Subcutaneous adipose tissue (tissue), 4 donors: Measurements from ENCODE around the gene CFAP46. TPM values are rescaled to one million over a fixed set of nuclear protein-coding genes. Genes with fewer than 3 reads are reported as not detected.

Experiments used
- total RNA-seq, 4 donors: library from RNA; depleted of rRNA; stranded (reverse); fragments of >200 nt; gene quantifications; one replicate each; pipeline ENCODE4 v1.1.0, GENCODE V29; 2016
- TF ChIP-seq, protein P1 (sequence below): fragments of 450-650 bp; IDR thresholded peaks from one replicate; pipeline ENCODE4 v1.5.1; 2016; ENCODE audit warnings: low read depth, mild to moderate bottlenecking, control low read depth, antibody characterized with exemption, moderate library complexity

The CFAP46 gene
- total RNA-seq, 4 donors from 2014 or later = not detected

- TF ChIP-seq, protein P1, sequence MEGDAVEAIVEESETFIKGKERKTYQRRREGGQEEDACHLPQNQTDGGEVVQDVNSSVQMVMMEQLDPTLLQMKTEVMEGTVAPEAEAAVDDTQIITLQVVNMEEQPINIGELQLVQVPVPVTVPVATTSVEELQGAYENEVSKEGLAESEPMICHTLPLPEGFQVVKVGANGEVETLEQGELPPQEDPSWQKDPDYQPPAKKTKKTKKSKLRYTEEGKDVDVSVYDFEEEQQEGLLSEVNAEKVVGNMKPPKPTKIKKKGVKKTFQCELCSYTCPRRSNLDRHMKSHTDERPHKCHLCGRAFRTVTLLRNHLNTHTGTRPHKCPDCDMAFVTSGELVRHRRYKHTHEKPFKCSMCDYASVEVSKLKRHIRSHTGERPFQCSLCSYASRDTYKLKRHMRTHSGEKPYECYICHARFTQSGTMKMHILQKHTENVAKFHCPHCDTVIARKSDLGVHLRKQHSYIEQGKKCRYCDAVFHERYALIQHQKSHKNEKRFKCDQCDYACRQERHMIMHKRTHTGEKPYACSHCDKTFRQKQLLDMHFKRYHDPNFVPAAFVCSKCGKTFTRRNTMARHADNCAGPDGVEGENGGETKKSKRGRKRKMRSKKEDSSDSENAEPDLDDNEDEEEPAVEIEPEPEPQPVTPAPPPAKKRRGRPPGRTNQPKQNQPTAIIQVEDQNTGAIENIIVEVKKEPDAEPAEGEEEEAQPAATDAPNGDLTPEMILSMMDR = no peak
Measured at GRCh38 chr10:132848291-132848701, 94.1 kb downstream of the CFAP46 start.

GRCh38 chr10:132847856-132848255, 94.5 kb downstream of the CFAP46 start:
- TF ChIP-seq, protein P1 = no peak

DNA sequence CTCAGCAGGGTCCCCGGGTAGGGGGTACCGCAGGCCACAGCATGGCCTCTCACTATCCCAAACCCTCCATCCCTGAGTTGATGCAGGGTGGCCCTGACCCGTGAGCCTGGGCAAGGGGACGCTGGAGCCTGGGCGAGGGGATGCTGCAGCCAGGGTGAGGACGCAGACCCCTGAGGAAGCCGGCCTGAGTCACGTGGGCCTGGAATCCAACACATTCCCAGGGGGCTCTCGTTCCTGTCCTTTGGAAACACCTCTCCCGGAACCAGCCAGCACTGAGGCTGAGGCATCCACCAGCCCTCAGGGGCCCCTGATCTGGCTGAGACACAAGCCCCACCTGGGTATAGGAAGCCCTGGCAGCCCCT, 95.0 kb downstream of the CFAP46 start:
- TF ChIP-seq, protein P1 = no peak

DNA sequence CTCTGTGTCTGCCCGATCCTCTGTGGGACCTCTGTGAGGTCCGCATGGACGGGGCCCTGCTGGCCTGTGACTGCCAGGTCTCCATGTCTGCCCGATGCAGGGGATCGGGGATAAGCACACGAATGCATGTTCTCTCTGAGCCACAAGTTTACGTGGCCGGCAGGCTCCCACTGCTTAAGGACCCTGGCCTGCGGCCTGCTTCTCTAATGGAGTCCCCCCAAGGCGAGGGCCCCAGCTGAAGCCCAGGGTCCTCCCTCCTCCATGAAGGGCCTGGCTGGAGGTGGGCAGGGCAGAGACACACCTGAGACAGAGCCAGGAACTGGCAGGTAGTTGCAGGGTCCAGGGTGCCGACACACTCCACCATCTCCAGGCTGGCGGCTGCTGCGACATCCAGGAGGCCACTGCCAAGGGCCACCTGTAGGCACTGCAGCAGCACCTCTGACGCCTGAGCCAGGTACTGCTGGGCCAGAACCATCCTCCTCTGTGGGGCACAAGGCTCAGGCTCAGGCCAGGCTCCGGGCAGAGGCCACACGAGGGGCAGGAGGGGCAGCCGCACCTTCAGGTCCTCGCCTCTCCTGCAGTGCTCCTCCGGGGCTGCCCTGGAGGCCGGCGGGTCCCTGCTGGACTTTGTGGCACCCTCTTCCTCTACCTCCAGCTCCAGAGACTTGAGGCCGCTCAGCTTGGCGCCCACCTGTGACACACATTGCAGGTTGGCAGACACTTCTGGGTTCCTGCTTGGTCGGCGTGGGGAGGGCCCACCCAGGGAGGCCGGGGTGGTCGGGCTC, 95.5 kb downstream of the CFAP46 start:
- TF ChIP-seq, protein P1 = no peak

DNA sequence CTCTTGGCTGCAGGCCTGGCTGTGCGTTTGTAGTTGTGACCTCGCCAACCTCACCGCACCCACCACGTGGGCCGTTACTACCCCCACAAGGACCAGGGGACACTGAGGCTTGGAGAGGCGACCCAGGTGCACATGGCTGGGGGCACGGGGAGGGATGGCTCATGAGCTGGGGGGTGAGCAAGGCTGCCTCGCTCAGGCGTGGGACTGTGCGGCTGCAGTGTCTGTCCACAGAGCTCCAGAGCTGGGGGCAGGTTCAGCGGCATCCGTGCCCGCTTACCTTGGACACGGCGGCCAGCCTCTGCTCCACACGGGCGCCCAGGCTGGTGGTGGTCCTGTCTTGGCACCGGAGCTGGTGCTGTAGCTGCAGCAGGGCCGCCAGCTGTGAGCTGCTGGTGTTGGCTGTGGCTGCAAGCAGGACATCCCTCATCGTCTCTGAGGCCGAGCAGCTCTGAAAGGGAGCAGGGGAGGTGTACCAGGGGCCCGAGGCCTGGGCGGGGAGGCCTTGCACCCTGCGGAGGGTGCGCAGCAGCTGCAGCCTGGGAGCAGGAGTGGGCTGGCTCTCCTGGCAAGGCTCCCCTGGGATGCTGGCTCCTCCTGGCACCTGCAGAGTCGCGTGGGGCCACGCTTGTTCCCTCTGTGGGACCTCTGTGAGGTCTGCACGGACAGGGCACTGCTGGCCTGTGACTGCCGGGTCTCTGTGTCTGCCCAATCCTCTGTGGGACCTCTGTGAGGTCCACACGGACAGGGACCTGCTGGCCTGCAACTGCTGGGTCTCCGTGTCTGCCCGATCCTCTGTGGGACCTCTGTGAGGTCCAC, 96.4 kb downstream of the CFAP46 start:
- TF ChIP-seq, protein P1 = no peak

DNA sequence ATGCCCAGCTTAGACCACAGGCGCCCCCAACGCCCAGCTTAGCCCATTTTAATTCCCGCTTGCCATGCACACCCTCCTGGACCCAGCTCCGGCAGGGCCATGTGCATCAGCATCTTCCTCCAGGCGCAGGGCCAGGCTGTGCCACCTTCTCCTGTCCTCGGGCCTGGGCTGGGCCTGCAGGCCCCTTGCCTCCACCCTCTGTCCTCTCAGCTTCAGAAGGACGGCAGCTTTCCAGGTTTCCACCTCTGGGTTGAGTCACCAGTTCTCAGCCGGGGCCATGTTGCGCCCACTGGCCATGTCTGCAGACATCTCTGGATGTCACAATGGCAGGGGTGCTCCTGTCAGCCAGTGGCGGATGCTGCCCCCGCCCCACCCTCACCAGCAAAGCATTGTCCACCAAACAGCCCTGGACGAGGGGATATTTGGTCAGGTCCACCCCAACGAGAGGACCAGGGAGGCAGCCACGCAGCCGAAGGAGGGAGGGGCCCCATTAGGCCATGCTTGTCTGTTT, 97.3 kb downstream of the CFAP46 start:
- TF ChIP-seq, protein P1 = no peak
